Liver (tissue), 3 donors: ENCODE results near the gene RASSF1.

Source experiments
- CTCF ChIP-seq: fragments of 150-350 bp; IDR thresholded peaks from 2 replicates; pipeline ENCODE4 v1.5.1; 2017; ENCODE audit warnings: improper control_type of control experiment, low read depth, low read length; ENCODE audit not compliant: missing input control
- FOXA1 ChIP-seq: IDR thresholded peaks from 2 replicates; pipeline ENCODE4 v1.6.1; 2016; ENCODE audit warnings: antibody characterized with exemption
- JUND ChIP-seq, 2 donors: IDR thresholded peaks; 2 replicates each; pipeline ENCODE4 v1.6.1; 2016; ENCODE audit warnings: antibody characterized with exemption in 2 of 2
- MAX ChIP-seq: IDR thresholded peaks from 2 replicates; pipeline ENCODE4 v1.6.1; 2016; ENCODE audit warnings: antibody characterized with exemption
- RAD21 ChIP-seq, 2 donors: IDR thresholded peaks; 2 replicates each; pipeline ENCODE4 v1.6.1; 2016; ENCODE audit warnings: antibody characterized with exemption in 2 of 2, mild to moderate bottlenecking in 2 of 2
- TAF1 ChIP-seq: conservative IDR thresholded peaks from 2 replicates; pipeline ENCODE4 v1.6.1; 2016; ENCODE audit warnings: antibody characterized with exemption, mild to moderate bottlenecking
- YY1 ChIP-seq: IDR thresholded peaks from 2 replicates; pipeline ENCODE4 v1.6.1; 2016; ENCODE audit warnings: antibody characterized with exemption, mild to moderate bottlenecking
- donor health status: healthy.
- donor health status: healthy.

DNA sequence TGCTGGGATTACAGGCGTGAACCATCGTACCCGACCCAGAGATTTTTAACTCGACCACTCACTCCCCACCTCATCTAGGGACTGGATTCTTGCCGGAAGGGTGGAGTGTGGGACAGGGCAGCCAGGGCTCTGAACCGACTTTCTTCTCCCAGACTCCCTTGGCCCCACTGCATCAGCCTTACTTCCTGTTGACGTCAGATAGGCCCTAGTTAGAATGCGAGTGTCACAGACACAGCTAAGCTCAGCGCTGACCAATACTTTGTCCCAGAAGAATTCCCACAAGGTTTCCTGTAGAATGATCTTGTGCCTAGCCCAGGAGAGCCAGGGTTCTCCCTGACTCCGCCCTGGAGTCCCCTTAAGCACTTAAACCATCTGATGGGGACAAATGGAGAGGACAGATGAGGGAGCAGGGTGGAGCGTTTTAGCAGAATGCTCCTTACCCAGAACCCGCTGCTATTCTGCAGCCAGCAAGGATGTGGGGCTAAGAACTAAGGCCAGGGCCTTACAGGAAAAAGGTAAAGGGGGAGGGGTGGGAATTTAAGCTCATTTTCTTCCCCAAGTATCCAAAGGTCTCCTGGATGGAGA is 6.8 kb downstream of the RASSF1 start:
- no peak for TF ChIP-seq TAF1
- TF ChIP-seq FOXA1 = no peak
- no peak for TF ChIP-seq RAD21 (IDR thresholded peaks at IDR 0.05)
- no peak for TF ChIP-seq MAX
- TF ChIP-seq CTCF = no peak
- no peak for TF ChIP-seq YY1
- peak in 1 of 2 donors; percentile 52 for TF ChIP-seq JUND (IDR thresholded peaks at IDR 0.05)
